ENCODE data around the gene AKAP13. TPM values are rescaled to one million over a fixed set of nuclear protein-coding genes. Genes with fewer than 3 reads are reported as not detected.
"Not testable (repeated sequence)": the region's sequence is repeated elsewhere in the genome, so short reads cannot be mapped to it uniquely, and the experiment has no call there.

The AKAP13 gene
- total RNA-seq, 1 experiment from 2014 or later = 42.8 TPM

DNA sequence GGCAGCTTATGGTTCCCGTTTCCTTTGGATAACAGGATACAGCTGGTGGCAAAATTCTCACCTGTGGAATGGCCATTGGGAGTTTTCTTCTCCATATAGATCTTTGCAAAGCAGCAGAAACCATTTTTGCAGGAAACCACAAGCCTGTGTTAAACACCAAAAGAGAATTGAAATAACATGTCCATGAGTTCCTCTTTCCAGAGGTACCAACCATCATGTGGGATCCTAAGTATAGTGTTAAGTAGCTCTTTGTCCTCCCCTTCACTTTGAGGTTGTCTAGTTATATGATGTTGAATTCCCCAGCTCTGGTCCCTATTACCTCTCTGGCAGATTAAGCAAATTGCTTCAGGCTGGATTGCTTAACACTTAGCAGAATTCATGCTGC, 94.9 kb downstream of the AKAP13 start:
- no peak for DNase-seq (ENCODE audit: low read depth)

DNA sequence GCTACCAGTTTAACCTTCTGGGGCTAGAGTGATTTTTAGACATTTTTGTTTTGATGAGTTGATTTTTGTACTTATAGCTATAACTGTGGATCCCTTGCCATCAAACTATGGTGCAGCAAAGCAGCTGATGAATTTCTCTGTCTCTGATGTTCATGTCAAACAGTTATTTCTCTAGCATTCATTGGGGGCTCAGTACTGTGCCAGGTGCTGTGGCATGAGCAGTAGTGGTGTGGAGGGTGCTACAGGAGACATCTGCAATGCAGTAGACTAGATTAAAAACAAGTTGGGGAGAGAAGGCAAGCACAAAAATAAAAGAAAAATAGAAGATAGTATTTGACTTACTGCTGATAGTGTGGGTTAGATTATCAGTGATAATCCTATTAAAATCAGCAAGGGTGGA, 95.3 kb downstream of the AKAP13 start:
- no peak for DNase-seq (ENCODE audit: low read depth)

DNA sequence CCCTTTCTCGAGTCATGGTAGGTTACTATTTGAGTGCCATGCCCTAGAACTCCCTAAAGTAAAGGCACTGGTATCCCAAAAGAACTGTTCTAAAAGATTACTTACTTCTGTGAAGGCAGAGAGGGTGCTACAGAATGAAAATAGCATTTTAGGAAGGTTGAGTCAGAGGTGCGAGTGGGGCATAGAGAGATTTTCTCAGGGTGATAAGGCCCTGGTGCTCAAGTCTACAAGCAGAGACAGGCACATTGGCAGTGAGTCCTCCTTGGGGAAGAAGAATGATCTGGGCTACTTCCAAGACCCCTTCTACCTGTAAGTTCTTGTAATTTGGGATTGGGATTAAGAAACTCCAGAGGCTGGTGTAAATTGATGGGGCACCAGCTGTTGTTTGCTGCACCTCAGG, 96.7 kb downstream of the AKAP13 start:
- DNase-seq (ENCODE audit: low read depth) = peak; percentile 45

DNA sequence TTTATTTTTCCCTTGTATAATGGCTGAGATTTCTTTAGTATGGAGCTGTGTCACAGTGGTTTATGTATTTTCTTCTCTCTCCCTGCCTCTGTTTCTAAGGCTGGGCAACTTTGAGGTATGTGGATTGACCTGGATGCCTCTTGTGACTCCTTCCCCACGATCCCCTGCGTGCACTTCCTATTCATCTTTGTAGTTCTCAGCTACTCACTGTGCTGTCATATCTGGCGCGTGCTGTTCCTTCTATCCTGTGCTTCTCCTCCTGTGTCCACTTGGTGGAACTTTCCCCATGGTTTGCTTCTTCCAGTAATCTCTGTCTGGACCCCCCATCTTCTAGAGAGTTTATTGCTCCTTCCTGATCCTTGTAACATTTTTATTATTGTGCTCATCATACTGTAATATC, 97.3 kb downstream of the AKAP13 start:
- peak; percentile 83 for DNase-seq (ENCODE audit: low read depth)

DNA sequence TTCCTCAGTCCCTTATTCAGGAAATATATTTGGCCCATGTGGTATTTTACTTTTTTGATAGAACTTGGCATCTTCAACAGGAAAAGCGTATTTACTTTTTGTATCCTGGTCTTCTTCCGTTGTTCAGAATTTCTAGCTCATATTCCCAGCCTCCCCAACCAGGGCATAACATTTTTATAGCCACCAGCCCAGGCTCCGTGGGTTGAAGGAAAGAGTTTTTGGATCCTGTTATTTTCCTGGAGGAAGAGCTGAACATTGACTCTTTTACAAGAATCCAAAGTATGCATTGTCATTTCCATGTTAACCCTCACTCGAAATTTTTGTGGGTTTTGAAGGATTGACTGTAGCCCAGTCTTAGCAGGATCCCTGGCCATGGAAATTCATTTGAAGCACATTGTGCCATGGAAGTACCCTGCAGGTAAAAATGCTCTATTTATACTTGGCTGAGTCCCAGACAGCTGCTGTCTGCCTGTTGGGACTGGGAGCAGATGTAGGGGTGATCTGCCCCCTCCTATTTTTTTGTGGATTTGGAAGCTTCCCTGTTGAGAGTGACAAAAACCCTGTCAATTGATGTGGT, 98.8 kb downstream of the AKAP13 start:
- peak; percentile 92 for DNase-seq (ENCODE audit: low read depth)

DNA sequence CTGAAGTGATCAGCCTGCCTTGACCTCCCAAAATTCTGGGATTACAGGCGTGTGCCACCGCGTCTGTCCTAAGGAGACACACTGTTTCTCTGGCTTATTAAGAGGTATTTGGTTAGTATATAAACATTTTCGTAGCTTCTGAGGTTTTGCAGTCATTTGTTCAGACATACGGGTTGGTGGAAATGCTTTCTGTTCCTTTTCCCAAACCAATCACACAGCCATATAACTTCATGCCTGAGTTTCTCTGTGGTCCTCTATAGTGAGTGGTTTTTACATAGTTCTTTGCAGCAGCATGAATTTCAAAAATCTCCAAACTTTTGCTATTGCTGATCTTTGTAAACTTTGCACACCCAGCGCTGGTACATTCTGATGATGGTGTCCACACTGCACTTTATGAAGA, 100.5 kb downstream of the AKAP13 start:
- DNase-seq (ENCODE audit: low read depth) = no peak

DNA sequence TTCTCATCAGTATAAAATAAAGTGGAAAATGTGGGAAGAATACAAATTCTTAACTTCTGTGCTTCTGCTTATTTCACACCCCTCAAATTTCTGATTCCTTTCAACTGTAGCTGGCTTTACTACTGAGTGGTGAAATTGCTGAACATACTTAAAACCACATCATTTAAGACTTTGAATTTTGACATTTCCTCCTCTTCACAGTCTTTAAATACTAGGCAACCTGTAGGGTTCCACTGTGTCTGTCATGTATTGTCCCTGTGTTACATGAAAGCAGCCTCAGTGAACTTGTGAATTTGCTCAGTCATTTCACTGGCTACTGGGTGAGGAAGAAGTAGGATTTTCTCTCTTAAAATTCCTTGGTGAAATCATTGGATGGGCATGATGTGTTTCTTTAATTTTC, 101.1 kb downstream of the AKAP13 start:
- not testable (repeated sequence) for DNase-seq (ENCODE audit: low read depth)

DNA sequence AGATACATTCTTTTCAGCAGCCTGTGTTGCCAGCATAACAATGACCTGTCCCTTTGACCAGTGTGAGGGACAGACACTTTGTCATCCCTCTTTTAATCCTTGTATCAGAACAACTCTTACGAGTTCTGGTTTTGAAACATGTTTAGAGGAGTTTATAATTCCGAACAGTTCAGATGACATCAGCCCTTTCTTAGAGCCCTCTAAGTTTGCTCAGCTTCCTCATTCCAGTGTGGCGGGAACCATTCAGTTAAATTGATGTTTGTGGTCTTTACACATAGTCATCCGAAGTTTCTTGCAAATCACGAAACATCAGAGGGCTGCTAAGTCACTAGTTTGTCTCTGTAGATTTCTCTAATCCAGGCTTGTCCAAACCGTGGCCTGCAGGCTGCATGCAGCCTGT, 102.5 kb downstream of the AKAP13 start:
- DNase-seq (ENCODE audit: low read depth) = peak; percentile 89

DNA sequence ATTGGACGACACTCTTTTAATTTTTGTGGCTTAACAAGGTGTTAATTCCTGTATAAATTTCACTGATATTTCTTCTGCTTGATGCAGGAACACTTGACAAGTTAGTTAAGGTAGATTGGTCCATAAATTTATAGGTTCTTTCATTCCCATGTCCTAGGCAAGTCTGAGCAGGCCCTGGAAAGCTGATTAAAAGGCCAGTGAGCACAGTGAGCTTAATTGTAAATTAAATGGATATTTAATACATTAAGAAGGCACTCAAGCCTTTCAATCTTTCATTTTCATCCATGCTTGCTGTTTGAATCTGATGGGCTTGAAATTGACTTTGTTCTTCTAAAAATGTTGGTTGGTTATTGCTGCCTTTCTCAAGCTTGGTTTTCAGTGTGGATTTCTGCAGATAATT, 103.6 kb downstream of the AKAP13 start:
- not testable (repeated sequence) for DNase-seq (ENCODE audit: low read depth)

DNA sequence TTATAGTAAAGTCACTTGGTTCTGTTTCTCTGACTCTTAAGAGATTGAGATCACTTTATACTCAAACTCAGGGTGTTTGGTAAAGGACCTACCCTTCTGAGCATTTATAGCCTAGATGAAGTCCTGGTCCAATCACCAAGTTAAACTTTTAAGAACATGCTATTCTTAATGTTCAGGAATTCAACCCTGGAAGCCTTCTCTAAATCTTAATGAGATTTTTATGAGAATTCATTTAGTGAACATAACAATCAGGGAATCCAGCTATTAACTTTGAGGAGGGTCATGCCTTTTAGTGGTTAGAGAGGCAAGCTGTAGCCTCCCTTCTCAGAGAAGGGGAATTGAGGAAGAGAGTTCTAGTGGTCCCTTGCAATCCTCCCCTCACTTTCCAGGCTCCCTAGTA, 104.5 kb downstream of the AKAP13 start:
- DNase-seq (ENCODE audit: low read depth) = not testable (repeated sequence)

DNA sequence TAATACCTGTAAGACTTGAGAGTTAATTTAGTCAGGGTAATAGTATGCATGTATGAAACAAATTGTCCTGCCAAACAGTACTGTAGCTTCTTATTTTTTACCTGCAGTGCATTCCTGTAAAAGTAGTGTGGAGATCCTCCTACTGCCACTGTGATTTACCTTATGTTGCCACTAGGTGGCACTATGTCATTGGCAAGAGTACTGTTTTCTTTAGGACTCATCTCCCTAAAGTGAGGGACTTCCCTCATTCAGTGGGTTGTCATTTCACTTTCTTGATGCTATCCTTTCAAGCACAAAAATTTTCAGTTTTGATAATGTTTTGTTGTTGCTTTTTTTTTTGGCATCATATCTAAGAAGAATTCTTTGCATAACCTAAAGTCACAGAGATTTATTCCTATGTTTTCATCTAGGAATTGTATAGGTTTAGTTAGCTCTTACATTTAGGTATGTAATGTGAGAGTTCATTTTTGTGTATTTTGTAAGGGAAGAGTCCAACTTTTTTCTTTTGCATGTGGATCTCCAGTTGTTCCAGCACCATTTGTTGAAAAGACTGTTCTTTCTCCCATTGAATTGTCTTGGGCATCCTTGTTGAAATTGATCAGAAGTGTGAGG, 105.7 kb downstream of the AKAP13 start:
- peak; percentile 78 for DNase-seq (ENCODE audit: low read depth)

DNA sequence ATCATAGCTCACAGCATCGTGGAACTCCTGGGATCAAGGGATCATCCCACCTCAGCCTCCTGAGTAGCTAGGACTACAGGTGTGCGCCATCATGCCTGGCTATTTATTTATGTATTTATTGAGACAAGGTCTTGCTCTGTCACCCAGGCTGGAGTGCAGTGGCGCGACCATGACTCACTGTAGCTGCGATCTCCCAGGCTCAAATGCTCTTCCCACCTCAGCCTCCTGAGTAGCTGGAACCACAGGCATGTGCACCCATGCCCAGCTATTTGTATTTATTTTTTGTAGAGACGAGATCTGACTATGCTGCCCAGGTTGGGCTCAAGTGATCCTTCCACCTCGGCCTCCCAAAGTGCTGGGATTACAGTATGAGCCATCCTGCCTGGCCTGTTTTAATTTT, 107.4 kb downstream of the AKAP13 start:
- peak; percentile 81 for DNase-seq (ENCODE audit: low read depth)

DNA sequence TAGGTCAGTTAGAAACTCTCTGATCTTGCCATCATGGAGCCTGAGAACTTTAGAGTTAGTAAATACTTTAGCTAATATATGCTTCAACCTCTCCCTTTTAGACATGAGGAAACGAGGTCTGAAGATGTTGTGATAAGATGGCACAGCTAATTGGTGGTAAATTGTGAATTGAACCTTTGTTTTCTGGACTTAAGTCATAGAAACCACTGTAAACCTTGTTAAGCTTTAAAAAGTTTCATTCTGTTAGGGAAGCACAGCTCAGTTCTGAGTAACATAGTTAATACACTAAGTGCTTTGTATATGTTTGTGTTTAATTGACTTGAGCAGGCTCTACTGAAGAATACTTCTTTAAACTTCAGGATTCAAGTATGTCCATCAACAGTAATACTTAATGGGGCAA, 108.6 kb downstream of the AKAP13 start:
- DNase-seq (ENCODE audit: low read depth) = peak; percentile 26

DNA sequence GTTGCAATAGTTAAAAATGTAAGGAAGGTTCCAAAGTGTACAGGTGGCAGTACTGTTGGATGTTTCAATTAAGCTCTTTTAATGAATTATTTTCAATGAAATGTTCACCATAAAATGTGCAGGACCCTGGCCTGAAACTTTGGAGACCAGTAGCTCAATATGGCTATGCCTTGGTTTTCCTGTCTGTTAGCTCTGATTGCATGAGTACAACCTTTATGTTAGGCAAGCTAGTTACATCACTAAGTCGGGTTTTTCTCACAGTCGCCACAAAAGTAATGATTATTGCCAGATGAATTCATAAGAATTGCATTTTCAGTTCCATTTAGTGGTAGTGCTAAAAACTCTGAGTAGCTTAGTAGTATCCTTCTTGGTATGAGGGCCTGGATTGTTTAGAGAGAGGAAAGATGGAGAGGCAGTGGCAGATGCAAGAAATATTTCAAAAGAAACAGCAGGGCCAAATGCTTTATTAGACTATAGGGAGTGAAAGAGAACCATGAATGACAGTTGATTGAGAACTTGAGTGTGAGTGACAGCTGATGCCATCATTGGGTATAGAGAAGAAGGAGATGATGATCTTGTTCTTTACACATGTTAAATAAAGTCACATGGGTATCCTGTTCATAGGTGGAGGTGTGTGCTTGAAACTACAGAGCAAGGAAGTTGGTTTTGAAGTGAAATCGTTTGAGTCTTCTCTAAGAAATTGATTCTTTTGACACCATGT, 109.5 kb downstream of the AKAP13 start:
- DNase-seq (ENCODE audit: low read depth) = no peak

DNA sequence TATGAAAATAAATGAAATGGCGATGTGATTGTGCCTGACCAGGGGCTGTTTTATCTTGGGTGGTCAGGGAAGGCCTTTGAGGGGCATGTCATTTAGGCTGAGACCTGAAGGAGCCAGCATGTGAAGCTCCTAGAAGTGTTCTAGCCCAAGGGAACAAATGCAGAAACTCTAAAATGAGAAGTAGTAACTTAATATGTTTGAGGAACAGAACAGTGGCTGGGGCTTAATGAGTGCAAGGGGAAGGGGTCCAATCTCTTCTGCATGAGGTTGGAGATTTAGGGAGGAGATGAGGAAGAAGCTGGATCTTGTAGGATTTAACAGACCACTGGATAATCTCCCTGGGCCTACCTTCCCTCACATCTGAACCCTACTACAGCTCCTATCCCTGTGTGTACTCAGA, 110.5 kb downstream of the AKAP13 start:
- DNase-seq (ENCODE audit: low read depth) = no peak

DNA sequence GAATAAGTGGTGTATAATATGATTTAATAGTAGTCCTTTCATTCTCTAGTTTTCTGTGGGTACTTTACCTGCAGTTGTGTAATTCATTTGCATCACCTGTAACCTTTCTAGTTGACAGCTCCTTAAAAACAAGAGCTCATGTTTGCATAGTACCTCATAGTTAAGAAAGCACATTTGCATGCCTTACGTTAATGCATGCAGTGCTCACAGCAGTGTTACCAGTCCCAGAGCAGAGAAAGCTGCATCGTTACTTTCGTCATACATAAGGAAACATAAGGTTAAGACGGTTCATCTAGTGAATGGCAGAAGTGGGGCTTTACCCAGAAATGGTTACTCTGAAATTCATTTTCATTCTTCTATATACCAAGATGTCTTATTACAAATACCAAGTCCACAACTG, 111.3 kb downstream of the AKAP13 start:
- DNase-seq (ENCODE audit: low read depth) = no peak

DNA sequence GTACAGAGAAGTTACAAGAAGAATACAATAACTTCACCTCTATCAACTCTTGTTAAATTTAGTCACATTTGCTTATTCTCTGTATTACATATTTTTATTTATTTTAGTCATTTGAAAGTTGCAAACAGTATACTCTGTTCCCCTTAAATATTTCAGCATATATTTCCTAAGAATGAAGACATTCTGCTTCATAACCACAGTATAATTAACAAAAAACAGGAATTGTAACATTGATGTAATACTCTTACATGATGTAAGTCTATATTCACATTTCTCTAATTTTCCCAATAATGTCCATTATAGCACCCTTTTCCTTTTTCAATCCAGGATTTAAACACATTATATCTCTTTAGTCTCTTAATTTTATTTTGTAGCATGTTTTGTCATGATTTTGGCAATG, 112.0 kb downstream of the AKAP13 start:
- DNase-seq (ENCODE audit: low read depth) = no peak

DNA sequence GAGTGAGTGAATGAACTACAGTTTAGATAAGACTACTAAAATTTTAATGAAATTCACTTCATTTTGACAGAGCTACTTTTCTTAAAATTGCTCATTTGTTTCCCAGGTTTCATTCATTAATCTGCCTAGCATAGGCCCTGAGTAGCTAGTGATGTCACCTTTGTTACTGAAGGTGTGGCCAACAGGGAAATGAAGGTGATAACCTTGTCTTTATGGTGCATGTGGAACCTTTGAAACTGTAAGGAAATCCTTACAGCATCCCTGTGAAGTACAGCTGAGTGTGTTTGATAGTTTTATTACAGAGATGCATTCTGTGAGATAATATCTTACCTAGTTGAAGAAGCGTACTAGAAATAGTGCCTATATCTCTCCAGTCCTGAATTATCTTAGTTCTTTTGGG, 112.9 kb downstream of the AKAP13 start:
- DNase-seq (ENCODE audit: low read depth) = no peak

DNA sequence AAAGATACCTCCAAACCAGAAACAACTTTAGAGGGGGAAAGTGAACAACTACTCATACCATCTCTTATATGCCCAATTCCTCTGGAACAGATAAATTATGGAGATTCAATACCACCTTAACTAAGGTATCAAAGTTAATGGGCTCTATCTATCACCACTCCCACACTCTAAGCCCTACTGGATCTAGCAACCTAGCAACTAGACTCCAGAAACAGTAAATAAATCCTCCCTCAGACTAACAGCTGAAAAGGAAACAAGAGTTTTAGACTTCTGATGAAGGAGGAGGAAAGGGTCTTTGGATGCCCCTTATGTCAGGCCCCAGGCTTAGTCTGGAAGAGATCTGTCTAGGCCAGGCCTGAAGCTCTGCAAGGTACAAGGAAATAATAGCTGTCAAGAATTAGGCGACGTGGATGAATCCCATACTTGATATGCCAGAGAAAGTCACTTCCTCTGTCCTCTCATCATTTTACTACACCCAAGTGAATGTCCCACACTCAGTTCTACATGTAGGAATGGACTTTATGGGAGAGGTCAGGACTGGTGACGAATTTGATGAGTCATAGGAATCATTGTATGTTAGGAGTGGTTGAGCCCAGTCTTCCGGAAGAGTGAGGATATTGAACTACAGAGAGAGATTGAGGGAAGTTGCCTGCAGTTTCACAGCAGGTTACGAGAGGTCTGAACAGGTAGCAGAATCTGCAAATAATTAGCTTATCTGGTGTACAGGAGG, 113.8 kb downstream of the AKAP13 start:
- DNase-seq (ENCODE audit: low read depth) = peak; percentile 98

DNA sequence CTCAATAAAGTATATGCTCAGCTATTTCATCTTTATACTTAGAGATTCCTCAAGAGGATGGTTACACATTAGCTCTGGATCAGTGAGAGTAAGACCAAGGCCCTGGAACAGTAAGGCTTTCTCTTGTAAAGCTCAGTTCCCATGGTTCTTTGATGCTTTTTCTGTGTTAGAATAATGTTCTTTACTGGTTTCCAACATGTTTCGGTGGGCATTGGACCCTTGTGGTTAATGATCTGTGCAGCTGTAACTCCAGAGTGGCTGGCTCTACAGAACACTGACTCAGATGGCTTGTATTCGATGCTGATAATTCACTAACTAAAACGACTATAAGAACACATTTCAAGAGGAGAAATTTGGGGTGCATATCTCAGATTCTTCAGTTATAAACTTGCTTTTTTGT, 114.7 kb downstream of the AKAP13 start:
- DNase-seq (ENCODE audit: low read depth) = no peak

DNA sequence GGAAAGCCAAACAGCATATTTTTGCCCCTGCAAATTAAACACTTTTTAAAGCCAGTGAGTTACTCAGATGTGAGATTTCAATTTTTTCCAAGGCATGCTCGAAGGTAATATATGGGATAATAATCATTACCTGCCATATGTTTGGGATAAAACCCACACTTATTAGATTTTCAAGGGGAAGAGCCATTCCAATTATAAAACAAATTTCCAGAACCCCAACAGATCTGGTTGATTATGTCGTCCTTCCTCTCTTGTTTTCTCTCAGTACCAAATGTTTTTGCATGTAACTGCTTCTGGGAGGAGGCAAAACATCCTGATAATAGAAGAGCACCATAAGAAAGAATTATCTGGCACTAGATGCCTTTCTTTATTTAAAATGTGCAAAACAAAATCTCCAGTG, 115.1 kb downstream of the AKAP13 start:
- no peak for DNase-seq (ENCODE audit: low read depth)

DNA sequence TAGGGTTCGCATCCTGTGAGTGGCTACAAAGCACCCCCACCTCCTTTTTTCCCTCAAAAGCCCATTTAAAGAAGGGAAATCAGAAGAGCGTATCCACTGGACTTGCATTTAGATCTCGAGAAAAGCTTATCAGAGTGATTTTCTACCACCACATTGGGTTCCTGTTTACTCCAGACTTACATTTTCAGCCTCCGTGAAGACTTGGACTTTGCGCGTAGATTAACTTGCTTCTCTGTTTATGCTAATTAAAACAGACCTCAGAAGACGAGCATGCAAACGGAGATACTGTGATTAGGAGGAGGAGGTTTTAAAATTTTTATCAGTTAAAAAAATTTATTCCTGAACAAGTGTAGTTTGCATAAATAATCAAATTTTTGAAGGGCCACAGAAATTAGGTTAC, 115.7 kb downstream of the AKAP13 start:
- DNase-seq (ENCODE audit: low read depth) = no peak
